Bronchus fibroblast of lung (primary cell): ENCODE results near the gene PMEPA1. TPM values are rescaled to one million over a fixed set of nuclear protein-coding genes. Genes with fewer than 3 reads are reported as not detected.

ENCODE experiments used
- total RNA-seq: library from RNA; depleted of rRNA; stranded (reverse); fragments of >200 nt; gene quantifications from 2 replicates; pipeline ENCODE4 v1.2.3, GENCODE V29; 2015

The PMEPA1 gene, protein sequence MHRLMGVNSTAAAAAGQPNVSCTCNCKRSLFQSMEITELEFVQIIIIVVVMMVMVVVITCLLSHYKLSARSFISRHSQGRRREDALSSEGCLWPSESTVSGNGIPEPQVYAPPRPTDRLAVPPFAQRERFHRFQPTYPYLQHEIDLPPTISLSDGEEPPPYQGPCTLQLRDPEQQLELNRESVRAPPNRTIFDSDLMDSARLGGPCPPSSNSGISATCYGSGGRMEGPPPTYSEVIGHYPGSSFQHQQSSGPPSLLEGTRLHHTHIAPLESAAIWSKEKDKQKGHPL
- 0.34 and 2.8 TPM in 2 replicates for total RNA-seq

DNA sequence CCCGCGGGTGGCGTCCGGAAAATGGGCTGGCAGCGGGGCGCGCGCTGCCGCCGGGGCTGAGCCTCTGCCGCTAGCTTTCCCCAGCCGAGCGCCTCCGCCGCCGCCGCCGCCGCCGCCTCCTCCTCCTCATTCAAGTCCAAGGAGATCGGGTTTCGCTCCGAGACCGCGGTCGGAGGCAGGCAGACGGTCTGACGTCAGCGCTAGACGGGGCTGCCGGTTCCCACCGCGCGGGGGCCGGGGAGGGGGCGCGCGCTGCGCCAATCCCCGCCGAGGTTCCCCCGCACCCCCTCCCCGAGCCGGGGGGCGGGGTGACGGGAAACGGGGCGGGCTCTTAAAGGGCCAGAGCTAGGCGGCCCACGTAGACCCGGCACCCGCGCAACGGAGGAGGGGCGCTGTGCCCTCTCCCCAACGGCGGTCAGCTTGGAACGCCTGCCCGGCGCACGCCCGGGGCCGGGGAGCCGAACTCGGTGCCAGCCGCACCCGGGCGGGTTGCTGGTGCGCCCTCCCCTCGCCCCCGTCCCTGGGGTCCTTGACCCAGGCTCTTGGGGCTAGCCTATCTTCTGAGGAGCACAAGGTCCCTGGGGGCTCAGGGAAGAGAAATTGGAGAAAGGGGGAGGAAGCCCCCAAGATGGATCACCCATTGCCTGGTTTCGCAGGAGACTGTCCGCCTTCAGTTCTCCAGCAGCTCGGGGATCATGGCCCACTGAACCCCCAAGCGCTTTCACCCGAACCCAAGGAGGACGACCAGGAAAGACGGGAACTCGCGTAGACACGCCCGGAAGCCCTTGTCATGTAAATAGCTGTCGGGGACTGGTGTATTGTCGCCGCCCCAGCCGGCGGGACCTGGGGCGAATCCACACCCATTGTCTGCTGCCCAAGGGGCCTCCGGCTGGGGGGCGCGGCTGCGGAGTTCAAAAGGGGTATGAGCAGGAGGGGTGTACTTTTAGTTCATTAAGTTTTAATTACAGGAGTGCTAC, at the start of gene PMEPA1:
PMEPA1 (minus strand) TSS at position 193 of the 977 bp plus-strand sequence. CDS start 433 bp downstream, outside the sequence.

DNA sequence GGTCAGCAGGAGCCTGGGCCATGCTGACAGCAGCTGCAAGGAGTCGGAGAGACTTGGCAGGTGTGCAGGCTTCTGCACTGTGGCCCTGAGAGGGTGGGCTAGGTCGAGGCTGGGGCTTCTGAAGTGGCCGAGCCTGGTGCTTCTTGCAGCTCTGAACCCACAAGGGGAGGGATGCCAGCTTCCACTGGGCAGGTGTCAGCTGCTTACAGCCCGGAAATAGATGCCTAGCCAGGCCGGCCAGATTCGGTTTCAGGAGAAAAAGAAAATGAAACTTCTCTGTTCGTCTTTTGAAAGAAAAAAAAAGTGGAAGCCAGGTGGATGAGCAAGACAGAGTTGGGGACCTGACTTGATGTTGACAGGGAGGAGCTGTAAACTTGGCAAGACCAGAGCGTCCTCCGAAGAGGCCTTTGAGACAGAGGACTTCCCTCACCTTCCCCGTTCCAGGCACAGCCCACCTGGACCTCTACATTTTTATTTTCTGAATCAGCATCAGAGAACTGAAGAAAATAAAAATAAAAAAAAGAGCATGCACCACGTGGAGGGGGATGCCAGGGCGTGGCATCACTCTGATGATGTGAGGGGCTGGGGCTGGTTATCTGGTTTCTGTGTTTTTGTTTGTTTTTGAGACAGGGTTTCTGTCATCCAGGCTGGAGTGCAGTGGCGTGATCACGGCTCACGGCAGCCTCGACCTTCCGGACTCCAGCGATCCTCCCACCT, 89.4 kb downstream of the PMEPA1 start, which contains the start of gene ZBP1:
ZBP1 (minus strand) TSS at position 153 of the 717 bp plus-strand sequence; CDS start at position 22, 131 bp downstream.

Other genes with a start within 250 kb of the PMEPA1 start
- gene CTCFL, start 184.9 kb downstream of the PMEPA1 start, total RNA-seq: not detected in 2 replicates
- under 0.01 TPM in 1 of 2 replicates, not detected in the other for gene PCK1, start 148.9 kb downstream of the PMEPA1 start, total RNA-seq
- gene ZBP1, start 89.6 kb downstream of the PMEPA1 start, total RNA-seq: not detected in 2 replicates